ENCODE measurements around the gene MED17. TPM values are rescaled to one million over a fixed set of nuclear protein-coding genes. Genes with fewer than 3 reads are reported as not detected.

MED17 gene
- total and polyA plus RNA-seq, 2 of the 13 experiments (the other 11 are each of a cell fraction or from before 2014, with no cell fraction given): 23.1 to 37.0 TPM

GRCh38 chr11:93745005-93745755 is 38.9 kb upstream of the MED17 start (continued):
- TF ChIP-seq ARID5B (CRISPR knock-in tag; IDR thresholded peaks at IDR 0.05) (peak; percentile 82), ZNF264 (CRISPR knock-in tag; IDR thresholded peaks at IDR 0.05) (0 out of 2 replicates have a peak, but pooled peaks have one; percentile 63), POLR2A (IDR thresholded peaks at IDR 0.05; ENCODE audit: insufficient read depth in 1 of 2, low read depth in 2 of 2, low read length in 2 of 2) (peak; percentile 47 to 58; a peak in 2 of 4 replicates), SIN3A (IDR thresholded peaks at IDR 0.05; ENCODE audit: borderline replicate concordance, low read depth, low read length) (peak; percentile 62; the same call in 1 of the 2 replicates), SOX5 (CRISPR knock-in tag; IDR thresholded peaks at IDR 0.05; ENCODE audit: borderline replicate concordance) (peak; percentile 97), REST (IDR thresholded peaks at IDR 0.05; ENCODE audit: borderline replicate concordance in 1 of 2, low read depth in 1 of 2, low read length in 2 of 2) (0 out of 4 replicates have a peak, but pooled peaks of 1 of the 2 experiments have one; percentile 0), THAP11 (CRISPR knock-in tag; IDR thresholded peaks at IDR 0.05) (peak; percentile 47; the same call in 1 of the 2 replicates), KAT7 (CRISPR knock-in tag; IDR thresholded peaks at IDR 0.05; ENCODE audit: borderline replicate concordance) (peak; percentile 79), ZC3H13 (CRISPR knock-in tag; IDR thresholded peaks at IDR 0.05) (peak; percentile 46; the same call in 1 of the 2 replicates), FOXJ3 (CRISPR knock-in tag; IDR thresholded peaks at IDR 0.05; ENCODE audit: borderline replicate concordance) (peak; percentile 47; the same call in 1 of the 2 replicates), SMYD3 (CRISPR knock-in tag; IDR thresholded peaks at IDR 0.05) (peak; percentile 77; the same call in 1 of the 2 replicates), TAF1 (CRISPR knock-in tag; IDR thresholded peaks at IDR 0.05) (peak; percentile 57; the same call in 1 of the 2 replicates)
- TF ChIP-seq, protein P1, sequence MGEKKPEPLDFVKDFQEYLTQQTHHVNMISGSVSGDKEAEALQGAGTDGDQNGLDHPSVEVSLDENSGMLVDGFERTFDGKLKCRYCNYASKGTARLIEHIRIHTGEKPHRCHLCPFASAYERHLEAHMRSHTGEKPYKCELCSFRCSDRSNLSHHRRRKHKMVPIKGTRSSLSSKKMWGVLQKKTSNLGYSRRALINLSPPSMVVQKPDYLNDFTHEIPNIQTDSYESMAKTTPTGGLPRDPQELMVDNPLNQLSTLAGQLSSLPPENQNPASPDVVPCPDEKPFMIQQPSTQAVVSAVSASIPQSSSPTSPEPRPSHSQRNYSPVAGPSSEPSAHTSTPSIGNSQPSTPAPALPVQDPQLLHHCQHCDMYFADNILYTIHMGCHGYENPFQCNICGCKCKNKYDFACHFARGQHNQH (CRISPR knock-in tag; IDR thresholded peaks at IDR 0.05): 0 out of 2 replicates have a peak, but pooled peaks have one; percentile 20
- TF ChIP-seq, protein P2, sequence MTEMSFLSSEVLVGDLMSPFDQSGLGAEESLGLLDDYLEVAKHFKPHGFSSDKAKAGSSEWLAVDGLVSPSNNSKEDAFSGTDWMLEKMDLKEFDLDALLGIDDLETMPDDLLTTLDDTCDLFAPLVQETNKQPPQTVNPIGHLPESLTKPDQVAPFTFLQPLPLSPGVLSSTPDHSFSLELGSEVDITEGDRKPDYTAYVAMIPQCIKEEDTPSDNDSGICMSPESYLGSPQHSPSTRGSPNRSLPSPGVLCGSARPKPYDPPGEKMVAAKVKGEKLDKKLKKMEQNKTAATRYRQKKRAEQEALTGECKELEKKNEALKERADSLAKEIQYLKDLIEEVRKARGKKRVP (CRISPR knock-in tag; IDR thresholded peaks at IDR 0.05): peak in 1 of 2 experiments; percentile 37; a peak in 1 of 4 replicates
- TF ChIP-seq, protein P3, sequence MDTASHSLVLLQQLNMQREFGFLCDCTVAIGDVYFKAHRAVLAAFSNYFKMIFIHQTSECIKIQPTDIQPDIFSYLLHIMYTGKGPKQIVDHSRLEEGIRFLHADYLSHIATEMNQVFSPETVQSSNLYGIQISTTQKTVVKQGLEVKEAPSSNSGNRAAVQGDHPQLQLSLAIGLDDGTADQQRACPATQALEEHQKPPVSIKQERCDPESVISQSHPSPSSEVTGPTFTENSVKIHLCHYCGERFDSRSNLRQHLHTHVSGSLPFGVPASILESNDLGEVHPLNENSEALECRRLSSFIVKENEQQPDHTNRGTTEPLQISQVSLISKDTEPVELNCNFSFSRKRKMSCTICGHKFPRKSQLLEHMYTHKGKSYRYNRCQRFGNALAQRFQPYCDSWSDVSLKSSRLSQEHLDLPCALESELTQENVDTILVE (CRISPR knock-in tag; IDR thresholded peaks at IDR 0.05): 0 out of 2 replicates have a peak, but pooled peaks have one; percentile 34

Data from HepG2 (cell line).